K562 (cell line): ENCODE measurements around the gene TCF3. TPM values are rescaled to one million over a fixed set of nuclear protein-coding genes. Genes with fewer than 3 reads are reported as not detected.

Source experiments
- CCNT2 ChIP-seq: IDR thresholded peaks from 2 replicates; pipeline ENCODE4 v1.6.1; 2011; ENCODE audit warnings: borderline replicate concordance, low read depth, mild to moderate bottlenecking, moderate library complexity, mixed read lengths, low read length; ENCODE audit not compliant: insufficient read length; ENCODE audit errors: extremely low read depth
- CHCHD3 ChIP-seq: fragments of 250-450 bp; sonication (Bioruptor Pico); IDR thresholded peaks from 2 replicates; pipeline ENCODE4 v2.1.2; 2022; ENCODE audit warnings: mild to moderate bottlenecking
- FOXM1 ChIP-seq, 2 experiments: fragments of 450-650 bp in 1 of 2; sonication (generic) in 1 of 2; formaldehyde crosslinking in 1 of 2; IDR thresholded peaks; 2 replicates each; pipeline versions ENCODE4 v1.6.1 to v1.9.0; 2017 to 2022; ENCODE audit warnings: low read depth in 2 of 2, mild to moderate bottlenecking in 2 of 2, missing genetic modification reagents in 1 of 2, moderate library complexity in 1 of 2
- KDM1A ChIP-seq, 2 experiments: fragments of 450-650 bp; IDR thresholded peaks; 2 replicates each; pipeline ENCODE4 v1.6.1; 2016; ENCODE audit warnings: mild to moderate bottlenecking in 2 of 2
- KLF1 ChIP-seq: fragments of 450-650 bp; IDR thresholded peaks from 2 replicates; pipeline ENCODE4 v1.6.1; 2016; ENCODE audit warnings: missing genetic modification characterization, missing compliant biosample characterization
- NFE2L1 ChIP-seq: fragments of 450-650 bp; IDR thresholded peaks from 2 replicates; pipeline ENCODE4 v1.6.1; 2016; ENCODE audit warnings: missing genetic modification characterization, low read depth, mild to moderate bottlenecking, missing compliant biosample characterization, moderate library complexity, borderline replicate concordance
- RBM34 ChIP-seq: fragments of 200-400 bp; formaldehyde crosslinking; IDR thresholded peaks from 2 replicates; pipeline ENCODE4 v1.6.1; 2018; ENCODE audit warnings: low read length, borderline replicate concordance; ENCODE audit not compliant: insufficient read depth
- RFX7 ChIP-seq: fragments of 250-450 bp; sonication (Bioruptor Pico); IDR thresholded peaks from 2 replicates; pipeline ENCODE4 v1.5.1; 2021; ENCODE audit warnings: mild to moderate bottlenecking
- SRSF7 ChIP-seq: fragments of 200-400 bp; formaldehyde crosslinking; optimal IDR thresholded peaks from 2 replicates; pipeline ENCODE3; 2017; ENCODE audit warnings: mild to moderate bottlenecking, low read depth, low read length
- SRSF9 ChIP-seq: fragments of 200-400 bp; formaldehyde crosslinking; IDR thresholded peaks from 2 replicates; pipeline ENCODE4 v1.6.1; 2017; ENCODE audit warnings: low read depth, low read length, borderline replicate concordance
- TRIM24 ChIP-seq, 2 experiments: fragments of 450-650 bp; IDR thresholded peaks; 2 replicates each; pipeline ENCODE4 v1.6.1; 2016
- ZFP30 ChIP-seq: fragments of 250-450 bp; sonication (Bioruptor Pico); IDR thresholded peaks from 2 replicates; pipeline ENCODE4 v1.8.0; 2022; ENCODE audit warnings: moderate library complexity, mild to moderate bottlenecking, inconsistent platforms, borderline replicate concordance
- ZNF165 ChIP-seq: fragments of 250-450 bp; sonication (Bioruptor Pico); IDR thresholded peaks from 2 replicates; pipeline ENCODE4 v1.4.0; 2020; ENCODE audit warnings: borderline replicate concordance
- ZNF324 ChIP-seq: fragments of 250-450 bp; sonication (Bioruptor Pico); IDR thresholded peaks from 2 replicates; pipeline ENCODE4 v1.4.0; 2020; ENCODE audit warnings: mild to moderate bottlenecking
- polyA plus RNA-seq, 8 experiments: library from polyadenylated mRNA; depleted of rRNA in 4 of 8; stranded (reverse) in 5 of 8; unstranded in 3 of 8; fragments of >200 nt; fragmentation: Nextera tagmentation in 2 of 8; fragmentation: Illumina TruSeq in 1 of 8; extraction: Ambion mirVana in 2 of 8; extraction: Trizol in 1 of 8; gene quantifications; 2 replicates each; pipeline versions ENCODE4 v1.2.1 to v1.2.3, GENCODE V29; 2011 to 2014; ENCODE audit warnings: inconsistent platforms in 1 of 8, missing spikeins in 1 of 8
- total RNA-seq, 7 experiments: library from RNA; depleted of rRNA in 6 of 7; stranded (reverse); fragments of >200 nt in 6 of 7; fragmentation: Illumina TruSeq in 2 of 7; extraction: Trizol in 2 of 7; gene quantifications; 2 replicates each; pipeline versions ENCODE4 v1.2.1 to v1.2.3, GENCODE V29; 2011 to 2021; ENCODE audit warnings: low replicate concordance in 1 of 7
- TF ChIP-seq, protein P1 (sequence below): fragments of 250-450 bp; sonication (Bioruptor Pico); IDR thresholded peaks from 2 replicates; pipeline ENCODE4 v1.4.0; 2020; ENCODE audit warnings: mild to moderate bottlenecking, moderate library complexity, borderline replicate concordance
- TF ChIP-seq, protein P2 (sequence below): fragments of 450-650 bp; IDR thresholded peaks from 2 replicates; pipeline ENCODE4 v1.6.1; 2014; ENCODE audit warnings: low read depth, mild to moderate bottlenecking, moderate library complexity, borderline replicate concordance
- TF ChIP-seq, protein P3 (sequence below): fragments of 200-400 bp; formaldehyde crosslinking; IDR thresholded peaks from 2 replicates; pipeline ENCODE4 v1.6.1; 2017; ENCODE audit warnings: mild to moderate bottlenecking, low read depth, low read length, moderate library complexity
- TF ChIP-seq, protein P4 (sequence below): fragments of 250-450 bp; sonication (Bioruptor Pico); IDR thresholded peaks from 2 replicates; pipeline ENCODE4 v1.4.0; 2020; ENCODE audit warnings: mild to moderate bottlenecking, moderate library complexity
- TF ChIP-seq, protein P5 (sequence below): fragments of 250-450 bp; sonication (Bioruptor Pico); IDR thresholded peaks from 2 replicates; pipeline ENCODE4 v1.9.0; 2021; ENCODE audit warnings: mild to moderate bottlenecking

Gene TCF3
- total and polyA plus RNA-seq, 9 of the 15 experiments (the other 6 are each of a cell fraction or from before 2014, with no cell fraction given), result 5.6 to 259 (median 84.0) TPM

DNA sequence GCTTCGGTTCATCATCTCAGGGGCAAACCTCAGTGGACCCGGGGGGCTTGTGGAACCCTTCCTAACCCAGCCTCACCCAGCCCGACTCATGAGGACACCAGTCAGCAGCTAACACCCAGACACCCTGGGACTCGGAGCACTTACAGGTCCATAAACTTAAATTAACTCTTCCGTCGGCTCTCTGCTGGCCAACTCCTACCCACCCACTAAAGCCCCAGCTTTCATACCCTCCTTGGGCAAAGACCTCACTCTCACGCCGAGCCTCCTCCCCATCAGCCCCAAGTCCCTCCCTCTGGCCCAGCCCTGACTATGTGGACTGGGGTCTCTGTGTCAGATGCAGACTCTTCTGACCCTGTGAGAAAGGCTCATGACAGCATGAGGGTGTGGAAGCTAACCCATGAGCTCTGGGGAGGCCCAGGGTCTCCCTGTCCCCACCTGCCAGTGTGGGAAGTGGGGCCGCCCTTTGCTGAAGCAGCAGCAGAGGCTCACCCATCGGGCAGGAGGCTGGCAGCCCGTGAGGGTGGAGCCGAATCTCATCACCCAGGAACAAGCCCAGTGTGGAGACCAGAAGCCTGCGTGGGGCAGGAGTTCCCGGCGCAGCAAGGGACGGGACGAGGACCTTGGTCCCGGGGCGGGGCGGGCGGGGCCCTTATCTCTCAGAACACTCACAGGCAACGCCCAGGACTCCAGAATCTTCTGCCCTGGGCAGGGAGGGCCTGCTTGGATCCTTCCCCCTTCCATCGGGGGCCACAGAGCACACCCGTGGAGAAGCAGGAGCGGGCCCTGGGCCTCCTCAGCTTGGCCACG is 19.8 kb downstream of the TCF3 start (continued):
- TF ChIP-seq, protein P1, sequence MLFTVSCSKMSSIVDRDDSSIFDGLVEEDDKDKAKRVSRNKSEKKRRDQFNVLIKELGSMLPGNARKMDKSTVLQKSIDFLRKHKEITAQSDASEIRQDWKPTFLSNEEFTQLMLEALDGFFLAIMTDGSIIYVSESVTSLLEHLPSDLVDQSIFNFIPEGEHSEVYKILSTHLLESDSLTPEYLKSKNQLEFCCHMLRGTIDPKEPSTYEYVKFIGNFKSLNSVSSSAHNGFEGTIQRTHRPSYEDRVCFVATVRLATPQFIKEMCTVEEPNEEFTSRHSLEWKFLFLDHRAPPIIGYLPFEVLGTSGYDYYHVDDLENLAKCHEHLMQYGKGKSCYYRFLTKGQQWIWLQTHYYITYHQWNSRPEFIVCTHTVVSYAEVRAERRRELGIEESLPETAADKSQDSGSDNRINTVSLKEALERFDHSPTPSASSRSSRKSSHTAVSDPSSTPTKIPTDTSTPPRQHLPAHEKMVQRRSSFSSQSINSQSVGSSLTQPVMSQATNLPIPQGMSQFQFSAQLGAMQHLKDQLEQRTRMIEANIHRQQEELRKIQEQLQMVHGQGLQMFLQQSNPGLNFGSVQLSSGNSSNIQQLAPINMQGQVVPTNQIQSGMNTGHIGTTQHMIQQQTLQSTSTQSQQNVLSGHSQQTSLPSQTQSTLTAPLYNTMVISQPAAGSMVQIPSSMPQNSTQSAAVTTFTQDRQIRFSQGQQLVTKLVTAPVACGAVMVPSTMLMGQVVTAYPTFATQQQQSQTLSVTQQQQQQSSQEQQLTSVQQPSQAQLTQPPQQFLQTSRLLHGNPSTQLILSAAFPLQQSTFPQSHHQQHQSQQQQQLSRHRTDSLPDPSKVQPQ (CRISPR knock-in tag), result no peak
- no peak for TF ChIP-seq ZNF324 (CRISPR knock-in tag)
- TF ChIP-seq, protein P2, sequence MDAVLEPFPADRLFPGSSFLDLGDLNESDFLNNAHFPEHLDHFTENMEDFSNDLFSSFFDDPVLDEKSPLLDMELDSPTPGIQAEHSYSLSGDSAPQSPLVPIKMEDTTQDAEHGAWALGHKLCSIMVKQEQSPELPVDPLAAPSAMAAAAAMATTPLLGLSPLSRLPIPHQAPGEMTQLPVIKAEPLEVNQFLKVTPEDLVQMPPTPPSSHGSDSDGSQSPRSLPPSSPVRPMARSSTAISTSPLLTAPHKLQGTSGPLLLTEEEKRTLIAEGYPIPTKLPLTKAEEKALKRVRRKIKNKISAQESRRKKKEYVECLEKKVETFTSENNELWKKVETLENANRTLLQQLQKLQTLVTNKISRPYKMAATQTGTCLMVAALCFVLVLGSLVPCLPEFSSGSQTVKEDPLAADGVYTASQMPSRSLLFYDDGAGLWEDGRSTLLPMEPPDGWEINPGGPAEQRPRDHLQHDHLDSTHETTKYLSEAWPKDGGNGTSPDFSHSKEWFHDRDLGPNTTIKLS, result no peak
- peak; percentile 75 for TF ChIP-seq CCNT2
- TF ChIP-seq, protein P3, sequence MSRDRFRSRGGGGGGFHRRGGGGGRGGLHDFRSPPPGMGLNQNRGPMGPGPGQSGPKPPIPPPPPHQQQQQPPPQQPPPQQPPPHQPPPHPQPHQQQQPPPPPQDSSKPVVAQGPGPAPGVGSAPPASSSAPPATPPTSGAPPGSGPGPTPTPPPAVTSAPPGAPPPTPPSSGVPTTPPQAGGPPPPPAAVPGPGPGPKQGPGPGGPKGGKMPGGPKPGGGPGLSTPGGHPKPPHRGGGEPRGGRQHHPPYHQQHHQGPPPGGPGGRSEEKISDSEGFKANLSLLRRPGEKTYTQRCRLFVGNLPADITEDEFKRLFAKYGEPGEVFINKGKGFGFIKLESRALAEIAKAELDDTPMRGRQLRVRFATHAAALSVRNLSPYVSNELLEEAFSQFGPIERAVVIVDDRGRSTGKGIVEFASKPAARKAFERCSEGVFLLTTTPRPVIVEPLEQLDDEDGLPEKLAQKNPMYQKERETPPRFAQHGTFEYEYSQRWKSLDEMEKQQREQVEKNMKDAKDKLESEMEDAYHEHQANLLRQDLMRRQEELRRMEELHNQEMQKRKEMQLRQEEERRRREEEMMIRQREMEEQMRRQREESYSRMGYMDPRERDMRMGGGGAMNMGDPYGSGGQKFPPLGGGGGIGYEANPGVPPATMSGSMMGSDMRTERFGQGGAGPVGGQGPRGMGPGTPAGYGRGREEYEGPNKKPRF, result no peak
- no peak for TF ChIP-seq SRSF9
- TF ChIP-seq CHCHD3, result no peak
- TF ChIP-seq ZFP30 (CRISPR knock-in tag), result no peak
- TF ChIP-seq KDM1A (IDR thresholded peaks at IDR 0.05), result no peak
- no peak for TF ChIP-seq RFX7 (CRISPR knock-in tag)
- no peak for TF ChIP-seq FOXM1 (IDR thresholded peaks at IDR 0.05; ENCODE audit: low read depth)
- no peak for TF ChIP-seq FOXM1 (CRISPR knock-in tag; IDR thresholded peaks at IDR 0.05; ENCODE audit: low read depth)
- TF ChIP-seq, protein P4, sequence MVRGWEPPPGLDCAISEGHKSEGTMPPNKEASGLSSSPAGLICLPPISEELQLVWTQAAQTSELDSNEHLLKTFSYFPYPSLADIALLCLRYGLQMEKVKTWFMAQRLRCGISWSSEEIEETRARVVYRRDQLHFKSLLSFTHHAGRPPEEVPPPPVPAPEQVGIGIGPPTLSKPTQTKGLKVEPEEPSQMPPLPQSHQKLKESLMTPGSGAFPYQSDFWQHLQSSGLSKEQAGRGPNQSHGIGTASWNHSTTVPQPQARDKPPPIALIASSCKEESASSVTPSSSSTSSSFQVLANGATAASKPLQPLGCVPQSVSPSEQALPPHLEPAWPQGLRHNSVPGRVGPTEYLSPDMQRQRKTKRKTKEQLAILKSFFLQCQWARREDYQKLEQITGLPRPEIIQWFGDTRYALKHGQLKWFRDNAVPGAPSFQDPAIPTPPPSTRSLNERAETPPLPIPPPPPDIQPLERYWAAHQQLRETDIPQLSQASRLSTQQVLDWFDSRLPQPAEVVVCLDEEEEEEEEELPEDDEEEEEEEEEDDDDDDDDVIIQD (CRISPR knock-in tag), result no peak
- no peak for TF ChIP-seq TRIM24 (IDR thresholded peaks at IDR 0.05)
- TF ChIP-seq RBM34, result no peak
- TF ChIP-seq, protein P5, sequence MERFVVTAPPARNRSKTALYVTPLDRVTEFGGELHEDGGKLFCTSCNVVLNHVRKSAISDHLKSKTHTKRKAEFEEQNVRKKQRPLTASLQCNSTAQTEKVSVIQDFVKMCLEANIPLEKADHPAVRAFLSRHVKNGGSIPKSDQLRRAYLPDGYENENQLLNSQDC (CRISPR knock-in tag), result no peak
- no peak for TF ChIP-seq ZNF165 (CRISPR knock-in tag)
- TF ChIP-seq SRSF7, result no peak
- TF ChIP-seq NFE2L1 (tag), result no peak
- peak; percentile 93 for TF ChIP-seq KLF1 (tag)
